CD4-positive, CD25-positive, alpha-beta regulatory T cell (primary cell): ENCODE results near the gene RFXAP. TPM values are rescaled to one million over a fixed set of nuclear protein-coding genes. Genes with fewer than 3 reads are reported as not detected.
A peak's percentile ranks its signal among the peaks of the same experiment; 100 is the strongest.

Source experiments
- ATAC-seq, 2 donors: fragments of 150-1000 bp; cut with Tn5 transposase; one replicate each; pipeline ENCODE4 v1.10.0; 2021; ENCODE audit warnings: low read depth in 2 of 2, moderate number of reproducible peaks in 2 of 2, moderate library complexity in 1 of 2
- DNase-seq, 3 donors: peaks; one replicate each; pipeline versions ENCODE4 v3.0.0 to v3.0.0-alpha.2; 2012 to 2022; ENCODE audit warnings: mixed read lengths in 1 of 3
- H3K27ac ChIP-seq: one replicate; pipeline ENCODE4 v1.7.0; 2013; ENCODE audit warnings: mild to moderate bottlenecking, low read length; ENCODE audit not compliant: insufficient read depth, poor library complexity, severe bottlenecking
- H3K27me3 ChIP-seq: one replicate; pipeline ENCODE4 v1.7.0; 2013; ENCODE audit warnings: low read length; ENCODE audit not compliant: control insufficient read depth, insufficient read depth
- H3K36me3 ChIP-seq: one replicate; pipeline ENCODE4 v1.7.0; 2013; ENCODE audit warnings: mild to moderate bottlenecking, low read length, moderate library complexity; ENCODE audit not compliant: control insufficient read depth, insufficient read depth
- H3K4me1 ChIP-seq: 2 replicates; pipeline ENCODE4 v1.7.0; 2013; ENCODE audit warnings: mild to moderate bottlenecking, low read length; ENCODE audit not compliant: insufficient read depth, control insufficient read depth, poor library complexity, severe bottlenecking
- H3K4me3 ChIP-seq: one replicate; pipeline ENCODE4 v1.7.0; 2013; ENCODE audit warnings: low read depth, mild to moderate bottlenecking, low read length, moderate library complexity
- H3K9me3 ChIP-seq, 2 experiments: 1 replicate in 1 of 2; 2 replicates in 1 of 2; pipeline ENCODE4 v1.7.0; 2013; ENCODE audit warnings: low read length in 2 of 2, mild to moderate bottlenecking in 1 of 2, moderate library complexity in 1 of 2; ENCODE audit not compliant: control insufficient read depth in 2 of 2
- H3K27ac Mint-ChIP-seq, 3 donors: one replicate each; pipeline ENCODE4 v1.8.0; 2020 to 2022; ENCODE audit warnings: mild to moderate bottlenecking in 3 of 3, mixed read lengths in 3 of 3, moderate library complexity in 2 of 3
- H3K27me3 Mint-ChIP-seq: one replicate; pipeline ENCODE4 v1.8.0; 2022; ENCODE audit warnings: mild to moderate bottlenecking, mixed read lengths
- H3K36me3 Mint-ChIP-seq: one replicate; pipeline ENCODE4 v1.8.0; 2020; ENCODE audit warnings: mixed read lengths
- H3K4me1 Mint-ChIP-seq, 4 donors: one replicate each; pipeline ENCODE4 v1.8.0; 2020 to 2022; ENCODE audit warnings: mixed read lengths in 4 of 4, mild to moderate bottlenecking in 1 of 4
- H3K4me3 Mint-ChIP-seq, 4 donors: one replicate each; pipeline ENCODE4 v1.8.0; 2020 to 2022; ENCODE audit warnings: mild to moderate bottlenecking in 4 of 4, mixed read lengths in 4 of 4, moderate library complexity in 3 of 4
- H3K9me3 Mint-ChIP-seq, 7 donors: one replicate each; pipeline ENCODE4 v1.8.0; 2020 to 2022; ENCODE audit warnings: mixed read lengths in 7 of 7, mild to moderate bottlenecking in 3 of 7, moderate library complexity in 2 of 7
- polyA plus RNA-seq, 4 donors: library from polyadenylated mRNA; unstranded; fragments of 300-500 nt; fragmentation: Illumina TruSeq; gene quantifications; one replicate each; pipeline ENCODE4 v1.2.3, GENCODE V29; 2021
- total RNA-seq: library from RNA; stranded (reverse); gene quantifications from one replicate; pipeline ENCODE4 v1.2.3, GENCODE V29; 2022

RFXAP gene
- total and polyA plus RNA-seq, 5 donors from 2014 or later: 2.4 to 7.1 (median 2.5) TPM

- DNase-seq (no peak), ATAC-seq (no peak)
- no peaks in the 10 kb centered on the region for H3K9me3 Mint-ChIP-seq
- no peak overlapping the region for H3K4me3 ChIP-seq
- no peak overlapping the region for H3K4me3 Mint-ChIP-seq
- H3K27ac Mint-ChIP-seq: no peak overlapping the region
- peaks cover 0 to 7% (median 1%) of the 10 kb centered on the region in 4 donors for H3K4me1 Mint-ChIP-seq
- no peaks in the 10 kb centered on the region for H3K9me3 ChIP-seq
- H3K4me1 ChIP-seq: no peaks in the 10 kb centered on the region
- H3K36me3 ChIP-seq: no peaks in the 10 kb centered on the region
- no peak overlapping the region for H3K27ac ChIP-seq
- peaks cover 5% of the 10 kb centered on the region for H3K36me3 Mint-ChIP-seq
- H3K27me3 ChIP-seq: peaks cover 7% of the 10 kb centered on the region
- peaks cover 36% of the 10 kb centered on the region for H3K27me3 Mint-ChIP-seq
Measured at GRCh38 chr13:36866232-36866631, 47.2 kb downstream of the RFXAP start.

DNA sequence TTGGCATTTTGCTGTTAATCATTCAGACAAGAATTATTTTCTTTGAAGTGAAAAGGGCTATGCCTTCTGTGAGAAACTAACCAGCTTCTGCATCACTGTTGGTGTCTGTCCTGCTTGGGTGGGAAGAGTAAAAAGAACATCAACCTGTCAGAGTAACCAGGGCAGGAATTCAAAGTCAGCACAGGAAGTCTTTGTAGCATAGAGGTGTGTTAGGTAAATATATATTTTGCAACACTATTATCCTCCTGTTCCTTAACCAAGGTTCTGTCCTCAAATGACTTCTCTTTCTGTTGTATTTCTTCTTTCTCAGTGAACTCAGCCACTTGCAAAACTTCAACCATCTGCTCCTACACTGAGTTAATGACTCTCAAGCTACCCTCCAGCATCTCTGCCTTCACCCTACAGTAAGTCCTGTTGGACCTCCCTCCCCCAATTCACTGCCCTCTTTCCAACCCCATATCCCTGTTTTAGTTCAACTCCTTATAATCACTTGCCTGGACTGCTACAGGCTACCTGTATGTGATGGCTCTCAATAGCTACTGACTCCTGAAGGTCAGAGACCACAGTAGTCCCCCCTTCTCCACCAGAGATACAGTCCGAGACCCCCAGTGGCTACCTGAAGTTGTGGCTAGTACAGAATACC is 51.1 kb downstream of the RFXAP start:
- Histone ChIP-seq H3K36me3 (no peaks in the 10 kb centered on the region), H3K9me3 (no peaks in the 10 kb centered on the region), H3K4me3 (no peak overlapping the region), H3K27ac (no peak overlapping the region), H3K4me1 (no peaks in the 10 kb centered on the region), H3K27me3 (peaks cover 2% of the 10 kb centered on the region)
- peaks cover 4% of the 10 kb centered on the region for H3K36me3 Mint-ChIP-seq
- H3K9me3 Mint-ChIP-seq: no peaks in the 10 kb centered on the region
- peaks cover 31% of the 10 kb centered on the region for H3K27me3 Mint-ChIP-seq
- DNase-seq (no peak), ATAC-seq (no peak)
- no peaks in the 10 kb centered on the region for H3K4me1 Mint-ChIP-seq
- H3K27ac Mint-ChIP-seq: no peak overlapping the region
- H3K4me3 Mint-ChIP-seq: peak overlapping the region in 1 of 4 donors; percentile 45

GRCh38 chr13:36872621-36873020 is 53.6 kb downstream of the RFXAP start:
- no peak for DNase-seq

DNA sequence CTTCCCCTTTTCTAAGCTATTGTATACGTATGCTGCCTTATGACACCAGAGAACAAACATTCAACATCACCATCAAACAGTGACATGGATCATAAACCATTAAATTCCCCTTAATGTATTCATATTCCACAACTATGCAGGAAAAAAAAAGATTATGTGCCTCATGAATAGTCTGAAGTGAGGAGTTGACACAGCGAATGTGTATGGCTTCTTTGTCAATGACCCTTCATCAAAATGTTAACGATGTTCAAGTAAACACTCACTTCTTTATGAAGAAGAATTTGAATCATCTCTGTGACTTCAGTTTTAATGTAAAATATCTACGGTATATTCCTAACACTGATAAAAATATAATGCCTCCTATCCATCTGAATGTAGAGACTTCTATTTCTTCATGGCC is 56.4 kb downstream of the RFXAP start:
- H3K4me1 ChIP-seq: no peaks in the 10 kb centered on the region
- DNase-seq (no peak), ATAC-seq (no peak)
- no peak overlapping the region for H3K4me3 ChIP-seq
- H3K27me3 ChIP-seq: no peaks in the 10 kb centered on the region
- H3K4me3 Mint-ChIP-seq: no peak overlapping the region
- no peaks in the 10 kb centered on the region for H3K4me1 Mint-ChIP-seq
- H3K27me3 Mint-ChIP-seq: peaks cover 7% of the 10 kb centered on the region
- H3K27ac ChIP-seq: no peak overlapping the region
- no peaks in the 10 kb centered on the region for H3K36me3 Mint-ChIP-seq
- H3K9me3 ChIP-seq: no peaks in the 10 kb centered on the region
- H3K27ac Mint-ChIP-seq: no peak overlapping the region
- H3K9me3 Mint-ChIP-seq: peaks cover 0 to 1% (median 0%) of the 10 kb centered on the region in 7 donors
- no peaks in the 10 kb centered on the region for H3K36me3 ChIP-seq

More at GRCh38 chr13:36872621-36873020, 53.6 kb downstream of the RFXAP start:
- H3K36me3 ChIP-seq: no peaks in the 10 kb centered on the region
- no peak for ATAC-seq
- H3K4me1 ChIP-seq: no peaks in the 10 kb centered on the region
- no peak overlapping the region for H3K4me3 ChIP-seq
- H3K27ac Mint-ChIP-seq: no peak overlapping the region
- no peak overlapping the region for H3K4me3 Mint-ChIP-seq
- H3K9me3 Mint-ChIP-seq: no peaks in the 10 kb centered on the region
- H3K27me3 Mint-ChIP-seq: peaks cover 12% of the 10 kb centered on the region
- H3K27me3 ChIP-seq: no peaks in the 10 kb centered on the region
- no peaks in the 10 kb centered on the region for H3K36me3 Mint-ChIP-seq
- H3K4me1 Mint-ChIP-seq: no peaks in the 10 kb centered on the region
- no peaks in the 10 kb centered on the region for H3K9me3 ChIP-seq
- H3K27ac ChIP-seq: no peak overlapping the region

GRCh38 chr13:36875961-36876360 is 56.9 kb downstream of the RFXAP start:
- no peaks in the 10 kb centered on the region for H3K27me3 ChIP-seq
- no peaks in the 10 kb centered on the region for H3K4me1 Mint-ChIP-seq
- no peaks in the 10 kb centered on the region for H3K4me1 ChIP-seq
- H3K36me3 ChIP-seq: no peaks in the 10 kb centered on the region
- no peak overlapping the region for H3K4me3 Mint-ChIP-seq
- H3K9me3 ChIP-seq: no peaks in the 10 kb centered on the region
- no peak overlapping the region for H3K4me3 ChIP-seq
- no peak for ATAC-seq
- H3K27ac Mint-ChIP-seq: no peak overlapping the region
- no peak overlapping the region for H3K27ac ChIP-seq
- DNase-seq: no peak
- H3K36me3 Mint-ChIP-seq: no peaks in the 10 kb centered on the region
- peaks cover 5% of the 10 kb centered on the region for H3K27me3 Mint-ChIP-seq
- H3K9me3 Mint-ChIP-seq: peaks cover 0 to 1% (median 0%) of the 10 kb centered on the region in 7 donors

Other genes with a start within 250 kb of the RFXAP start
- gene SERTM1, start 145.2 kb upstream of the RFXAP start, total RNA-seq: not detected
- gene SERTM1, start 145.2 kb upstream of the RFXAP start, polyA plus RNA-seq: not detected
- gene SMAD9, start 101.0 kb downstream of the RFXAP start, total RNA-seq: 0.15 TPM
- gene SMAD9, start 101.0 kb downstream of the RFXAP start, polyA plus RNA-seq: under 1 TPM in 2 of 4 donors, not detected in 2; 0.06 to 0.08 TPM
- 20.1 TPM for gene ALG5, start 180.1 kb downstream of the RFXAP start, total RNA-seq
- gene ALG5, start 180.1 kb downstream of the RFXAP start, polyA plus RNA-seq: 10 to 100 TPM; 72.8 to 97.7 (median 85.7) TPM
- gene EXOSC8, start 181.6 kb downstream of the RFXAP start, total RNA-seq: 55.8 TPM
- gene EXOSC8, start 181.6 kb downstream of the RFXAP start, polyA plus RNA-seq: 10 to 100 TPM; 59.2 to 74.2 (median 64.5) TPM
- 86.4 TPM for gene SUPT20H, start 240.5 kb downstream of the RFXAP start, total RNA-seq
- 10 to 100 TPM; 48.2 to 54.4 (median 52.5) TPM for gene SUPT20H, start 240.5 kb downstream of the RFXAP start, polyA plus RNA-seq